ENCODE results near the gene CCR5AS.

Gene CCR5AS

GRCh38 chr3:46419816-46420215 is 12.9 kb upstream of the CCR5AS start:
- DNase-seq = no peak
- no peak for ATAC-seq
- H3K36me3 Mint-ChIP-seq (ENCODE audit: low read depth) = no peaks in the 10 kb centered on the region
- no peak overlapping the region for H3K4me3 Mint-ChIP-seq
- H3K4me1 Mint-ChIP-seq = no peaks in the 10 kb centered on the region
- H3K27me3 Mint-ChIP-seq = no peaks in the 10 kb centered on the region
- H3K9me3 ChIP-seq (ENCODE audit: control insufficient read depth, low read length, poor library complexity, severe bottlenecking) = no peaks in the 10 kb centered on the region
- no peak overlapping the region for H3K27ac Mint-ChIP-seq

GRCh38 chr3:46417841-46418611 is 11.2 kb upstream of the CCR5AS start:
- H3K4me1 Mint-ChIP-seq = no peaks in the 10 kb centered on the region

DNA sequence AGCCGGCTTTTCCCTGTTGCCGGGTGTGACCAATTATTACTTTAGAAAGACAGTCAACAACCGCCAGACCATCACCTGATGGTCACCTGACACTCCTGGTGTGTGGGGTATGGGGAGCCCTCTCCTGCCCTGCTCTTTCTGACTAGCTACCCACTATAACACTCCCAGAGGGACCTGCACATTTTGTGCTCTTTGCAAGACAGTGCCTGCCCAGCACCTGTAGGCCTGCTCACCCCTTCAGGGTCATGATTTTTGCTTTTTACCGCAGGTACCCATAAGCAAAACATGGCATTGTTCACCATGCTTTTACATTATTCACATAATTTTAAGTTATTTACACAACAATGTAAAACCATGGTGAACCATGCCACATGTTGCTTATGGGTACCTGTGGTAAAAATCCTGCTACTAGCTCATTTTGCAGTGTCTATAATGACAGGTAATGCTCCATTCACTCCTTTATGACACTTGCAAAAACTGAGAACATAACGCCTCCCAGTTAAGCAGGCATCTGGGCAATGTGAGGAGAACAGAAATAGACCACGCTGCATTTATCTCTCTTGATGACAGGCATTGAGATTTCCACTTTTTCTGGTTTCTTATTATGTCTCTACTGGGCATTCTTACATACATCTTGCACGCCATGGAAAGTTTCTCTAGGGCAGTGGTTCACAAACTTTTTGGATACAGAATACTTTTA is 10.1 kb upstream of the CCR5AS start:
- Mint-ChIP-seq H3K27ac (no peak overlapping the region), H3K36me3 (ENCODE audit: low read depth) (no peaks in the 10 kb centered on the region)
- DNase-seq = no peak

More at GRCh38 chr3:46417841-46418611, 11.2 kb upstream of the CCR5AS start:
- DNase-seq (no peak), ATAC-seq (no peak)
- no peaks in the 10 kb centered on the region for H3K27me3 Mint-ChIP-seq
- H3K36me3 Mint-ChIP-seq (ENCODE audit: low read depth) = no peaks in the 10 kb centered on the region
- no peak overlapping the region for H3K4me3 Mint-ChIP-seq
- no peak overlapping the region for H3K27ac Mint-ChIP-seq
- no peaks in the 10 kb centered on the region for H3K9me3 ChIP-seq (ENCODE audit: control insufficient read depth, low read length, poor library complexity, severe bottlenecking)

DNA sequence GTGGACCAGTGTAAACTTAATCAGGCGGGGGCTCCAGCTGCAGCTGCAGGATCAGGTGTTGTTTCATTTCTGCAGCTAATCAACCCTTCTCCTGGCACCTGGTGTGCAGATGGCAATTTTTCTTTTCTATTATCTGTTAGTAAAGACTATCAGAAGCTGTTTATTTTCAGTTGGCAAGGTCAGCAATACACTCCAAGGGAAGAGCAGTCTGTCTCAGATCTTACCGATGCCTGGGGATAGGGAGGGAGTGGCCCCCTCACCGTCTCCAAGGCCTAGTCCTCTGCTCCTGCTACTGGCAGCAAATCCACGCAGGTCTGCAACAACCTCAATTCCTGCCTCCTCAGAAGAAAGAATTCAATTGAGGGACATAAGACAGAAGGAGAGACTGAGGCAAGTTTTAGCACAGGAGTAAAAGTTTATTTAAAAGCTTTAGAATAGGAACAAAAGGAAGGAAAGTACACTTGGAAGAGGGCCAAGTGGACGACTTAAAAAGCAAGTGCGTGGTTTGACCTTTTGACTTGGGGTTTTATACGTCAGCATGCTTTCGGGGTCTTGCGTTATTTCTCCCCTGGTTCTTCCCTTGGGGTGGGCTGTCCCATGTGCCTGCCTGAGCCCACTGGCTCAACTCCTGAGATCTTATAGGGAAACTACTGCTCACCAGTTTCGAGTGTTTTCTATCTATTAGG is 9.4 kb upstream of the CCR5AS start:
- Mint-ChIP-seq H3K27ac (no peak overlapping the region), H3K36me3 (ENCODE audit: low read depth) (no peaks in the 10 kb centered on the region), H3K4me1 (no peaks in the 10 kb centered on the region), H3K27me3 (no peaks in the 10 kb centered on the region), H3K4me3 (no peak overlapping the region)
- no peaks in the 10 kb centered on the region for H3K9me3 ChIP-seq (ENCODE audit: control insufficient read depth, low read length, poor library complexity, severe bottlenecking)
- ATAC-seq = no peak
- DNase-seq = no peak

More for the DNA sequence above, 10.1 kb upstream of the CCR5AS start:
- no peak for ATAC-seq
- H3K9me3 ChIP-seq (ENCODE audit: control insufficient read depth, low read length, poor library complexity, severe bottlenecking) = no peaks in the 10 kb centered on the region
- Mint-ChIP-seq H3K4me3 (no peak overlapping the region), H3K4me1 (no peaks in the 10 kb centered on the region), H3K27me3 (no peaks in the 10 kb centered on the region)

GRCh38 chr3:46414739-46415138 is 7.9 kb upstream of the CCR5AS start:
- ATAC-seq = no peak
- H3K4me1 Mint-ChIP-seq = peaks cover 2% of the 10 kb centered on the region
- no peaks in the 10 kb centered on the region for H3K36me3 Mint-ChIP-seq (ENCODE audit: low read depth)
- peaks cover 12% of the 10 kb centered on the region for H3K27me3 Mint-ChIP-seq
- no peak for DNase-seq
- no peak overlapping the region for H3K4me3 Mint-ChIP-seq
- H3K9me3 ChIP-seq (ENCODE audit: control insufficient read depth, low read length, poor library complexity, severe bottlenecking) = no peaks in the 10 kb centered on the region
- H3K27ac Mint-ChIP-seq = no peak overlapping the region

- Mint-ChIP-seq H3K4me1 (peaks cover 2% of the 10 kb centered on the region), H3K36me3 (ENCODE audit: low read depth) (no peaks in the 10 kb centered on the region), H3K4me3 (no peak overlapping the region), H3K27ac (no peak overlapping the region), H3K27me3 (peaks cover 13% of the 10 kb centered on the region)
- no peaks in the 10 kb centered on the region for H3K9me3 ChIP-seq (ENCODE audit: control insufficient read depth, low read length, poor library complexity, severe bottlenecking)
- ATAC-seq (no peak), DNase-seq (no peak)
Measured at GRCh38 chr3:46413951-46414350, 7.1 kb upstream of the CCR5AS start.

DNA sequence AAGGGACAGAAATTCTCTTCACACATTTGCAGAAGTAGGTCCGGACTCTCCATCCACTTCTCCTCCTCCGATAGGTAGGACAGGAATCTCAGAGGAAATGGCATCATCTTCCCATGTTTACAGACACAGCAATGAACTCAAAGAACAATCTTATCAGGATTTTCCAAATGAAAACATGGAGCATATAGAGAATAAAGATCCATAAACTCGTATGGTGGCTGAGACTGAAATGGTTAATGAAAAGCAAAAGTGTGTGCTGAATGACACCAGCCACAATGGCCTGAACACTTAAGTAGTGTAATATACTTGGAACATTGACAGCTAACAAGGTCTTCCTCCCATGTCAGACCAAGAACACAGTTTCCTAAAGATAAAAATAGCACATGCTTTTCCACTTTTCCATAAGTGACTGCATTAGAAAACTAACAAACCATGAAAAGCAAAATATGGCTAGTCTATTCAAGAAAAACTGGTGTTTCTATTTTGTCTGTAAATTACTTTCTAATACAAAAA is 6.0 kb upstream of the CCR5AS start:
- Mint-ChIP-seq H3K36me3 (ENCODE audit: low read depth) (no peaks in the 10 kb centered on the region), H3K27me3 (peaks cover 13% of the 10 kb centered on the region), H3K27ac (no peak overlapping the region), H3K4me3 (no peak overlapping the region), H3K4me1 (peaks cover 2% of the 10 kb centered on the region)
- no peak for ATAC-seq
- no peak for DNase-seq
- no peaks in the 10 kb centered on the region for H3K9me3 ChIP-seq (ENCODE audit: control insufficient read depth, low read length, poor library complexity, severe bottlenecking)

- no peak overlapping the region for H3K4me3 Mint-ChIP-seq
- ATAC-seq = no peak
- H3K27me3 Mint-ChIP-seq = peaks cover 20% of the 10 kb centered on the region
- H3K9me3 ChIP-seq (ENCODE audit: control insufficient read depth, low read length, poor library complexity, severe bottlenecking) = no peaks in the 10 kb centered on the region
- no peak for DNase-seq
- no peak overlapping the region for H3K27ac Mint-ChIP-seq
- H3K36me3 Mint-ChIP-seq (ENCODE audit: low read depth) = no peaks in the 10 kb centered on the region
- H3K4me1 Mint-ChIP-seq = peaks cover 6% of the 10 kb centered on the region
Measured at GRCh38 chr3:46411271-46411670, 4.4 kb upstream of the CCR5AS start.

- Mint-ChIP-seq H3K36me3 (ENCODE audit: low read depth) (no peaks in the 10 kb centered on the region), H3K27me3 (peaks cover 20% of the 10 kb centered on the region), H3K4me1 (peaks cover 6% of the 10 kb centered on the region), H3K4me3 (no peak overlapping the region), H3K27ac (no peak overlapping the region)
- no peak for DNase-seq
- no peaks in the 10 kb centered on the region for H3K9me3 ChIP-seq (ENCODE audit: control insufficient read depth, low read length, poor library complexity, severe bottlenecking)
- no peak for ATAC-seq
Measured at GRCh38 chr3:46410669-46411068, 3.8 kb upstream of the CCR5AS start.

DNA sequence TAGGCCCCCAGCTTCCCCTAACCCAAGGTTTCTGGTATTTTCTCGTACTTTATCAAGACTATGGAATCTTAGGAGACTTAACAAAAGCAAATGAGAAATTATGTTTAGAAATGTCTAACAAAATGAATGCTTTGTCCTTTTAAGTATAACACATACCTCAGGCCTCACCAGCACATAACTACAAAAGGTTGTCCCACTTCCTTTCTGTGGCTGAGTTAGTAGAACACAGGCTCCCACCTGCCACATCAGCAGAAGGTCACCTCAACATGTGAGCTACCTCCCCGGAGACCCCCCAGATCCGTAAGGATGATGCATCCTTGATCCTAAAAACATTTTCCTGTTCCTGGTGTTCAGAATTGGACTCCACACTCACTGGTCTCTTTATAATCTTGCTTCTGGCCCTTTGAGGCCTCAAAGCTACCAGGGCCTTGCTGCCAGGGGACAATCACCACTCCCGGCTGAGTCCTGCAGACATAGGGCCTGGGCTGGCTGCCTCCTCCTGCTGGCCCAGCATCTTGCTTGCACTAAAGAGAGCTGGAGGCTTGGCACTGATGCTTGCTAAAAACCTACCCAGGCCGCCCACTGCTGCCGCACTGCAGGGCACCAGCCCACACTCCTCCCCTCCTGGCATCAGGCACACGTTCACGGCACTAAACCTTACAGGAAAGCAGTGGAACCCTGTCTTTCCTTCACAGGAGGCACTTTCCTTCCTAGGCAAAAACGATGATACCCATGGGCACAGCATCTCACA is 3.0 kb upstream of the CCR5AS start:
- Mint-ChIP-seq H3K27me3 (peaks cover 20% of the 10 kb centered on the region), H3K27ac (no peak overlapping the region), H3K36me3 (ENCODE audit: low read depth) (no peaks in the 10 kb centered on the region), H3K4me3 (no peak overlapping the region), H3K4me1 (peaks cover 6% of the 10 kb centered on the region)
- ATAC-seq = no peak
- H3K9me3 ChIP-seq (ENCODE audit: control insufficient read depth, low read length, poor library complexity, severe bottlenecking) = no peaks in the 10 kb centered on the region
- no peak for DNase-seq

GRCh38 chr3:46408853-46409252 is 2.0 kb upstream of the CCR5AS start:
- H3K9me3 ChIP-seq (ENCODE audit: control insufficient read depth, low read length, poor library complexity, severe bottlenecking) = no peaks in the 10 kb centered on the region
- H3K4me3 Mint-ChIP-seq = no peak overlapping the region
- DNase-seq = no peak
- ATAC-seq = no peak
- H3K27me3 Mint-ChIP-seq = peaks cover 22% of the 10 kb centered on the region
- H3K27ac Mint-ChIP-seq = no peak overlapping the region
- H3K4me1 Mint-ChIP-seq = peaks cover 6% of the 10 kb centered on the region
- no peaks in the 10 kb centered on the region for H3K36me3 Mint-ChIP-seq (ENCODE audit: low read depth)

GRCh38 chr3:46407970-46408369 is 1.1 kb upstream of the CCR5AS start:
- no peak overlapping the region for H3K4me3 Mint-ChIP-seq
- peaks cover 6% of the 10 kb centered on the region for H3K4me1 Mint-ChIP-seq
- no peak for DNase-seq
- no peak for ATAC-seq
- H3K9me3 ChIP-seq (ENCODE audit: control insufficient read depth, low read length, poor library complexity, severe bottlenecking) = no peaks in the 10 kb centered on the region
- H3K36me3 Mint-ChIP-seq (ENCODE audit: low read depth) = no peaks in the 10 kb centered on the region
- H3K27me3 Mint-ChIP-seq = peaks cover 26% of the 10 kb centered on the region
- peak overlapping the region; percentile 72 for H3K27ac Mint-ChIP-seq

DNA sequence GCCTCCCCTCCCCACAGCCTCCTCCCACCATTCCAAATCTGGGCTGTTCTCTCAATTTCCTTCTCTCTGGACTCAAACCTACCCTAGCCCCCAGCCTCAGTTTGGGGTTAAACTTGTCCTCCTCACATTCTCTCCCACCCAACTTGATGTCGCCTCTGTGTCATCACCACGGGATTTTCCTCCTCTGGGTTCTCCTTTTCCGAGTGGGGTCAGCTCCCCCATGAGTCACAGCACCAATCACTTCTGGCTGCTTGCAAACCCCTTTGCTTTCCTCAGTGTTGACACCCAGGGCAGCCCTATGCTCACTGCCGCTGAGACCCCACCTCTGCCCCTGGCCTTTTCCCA is 451 bp downstream of the CCR5AS start:
- H3K4me3 Mint-ChIP-seq = peak overlapping the region; percentile 69
- H3K27ac Mint-ChIP-seq = peak overlapping the region; percentile 72
- ATAC-seq = peak; percentile 38
- peaks cover 6% of the 10 kb centered on the region for H3K4me1 Mint-ChIP-seq
- no peaks in the 10 kb centered on the region for H3K36me3 Mint-ChIP-seq (ENCODE audit: low read depth)
- H3K27me3 Mint-ChIP-seq = peaks cover 26% of the 10 kb centered on the region
- no peak for DNase-seq
- no peaks in the 10 kb centered on the region for H3K9me3 ChIP-seq (ENCODE audit: control insufficient read depth, low read length, poor library complexity, severe bottlenecking)
